Measurements from ENCODE around the gene POGZ.

Gene POGZ

GRCh38 chr1:151492120-151492519, 32.8 kb upstream of the POGZ start:
- no peak for TF ChIP-seq GATA3 (IDR thresholded peaks at IDR 0.05; ENCODE audit: low read depth, low read length)
- no peak for TF ChIP-seq GATA2 (IDR thresholded peaks at IDR 0.05; ENCODE audit: low read depth, low read length)

- no peak for TF ChIP-seq GATA3 (IDR thresholded peaks at IDR 0.05; ENCODE audit: low read depth, low read length)
- no peak for TF ChIP-seq GATA2 (IDR thresholded peaks at IDR 0.05; ENCODE audit: low read depth, low read length)
Observed at GRCh38 chr1:151491641-151492040, 32.3 kb upstream of the POGZ start.

- TF ChIP-seq GATA3 (IDR thresholded peaks at IDR 0.05; ENCODE audit: low read depth, low read length) (no peak), GATA2 (IDR thresholded peaks at IDR 0.05; ENCODE audit: low read depth, low read length) (no peak)
Observed at GRCh38 chr1:151486557-151486956, 27.3 kb upstream of the POGZ start.

- TF ChIP-seq GATA3 (IDR thresholded peaks at IDR 0.05; ENCODE audit: low read depth, low read length) = no peak
- no peak for TF ChIP-seq GATA2 (IDR thresholded peaks at IDR 0.05; ENCODE audit: low read depth, low read length)
Observed at GRCh38 chr1:151485685-151486255, 26.5 kb upstream of the POGZ start.

GRCh38 chr1:151482017-151482416, 22.7 kb upstream of the POGZ start:
- TF ChIP-seq GATA2 (IDR thresholded peaks at IDR 0.05; ENCODE audit: low read depth, low read length) = no peak
- no peak for TF ChIP-seq GATA3 (IDR thresholded peaks at IDR 0.05; ENCODE audit: low read depth, low read length)

GRCh38 chr1:151479462-151479861, 20.2 kb upstream of the POGZ start:
- no peak for TF ChIP-seq GATA2 (IDR thresholded peaks at IDR 0.05; ENCODE audit: low read depth, low read length)

- TF ChIP-seq GATA2 (IDR thresholded peaks at IDR 0.05; ENCODE audit: low read depth, low read length) (no peak), GATA3 (IDR thresholded peaks at IDR 0.05; ENCODE audit: low read depth, low read length) (no peak)
Observed at GRCh38 chr1:151478923-151479322, 19.6 kb upstream of the POGZ start.

- TF ChIP-seq GATA2 (IDR thresholded peaks at IDR 0.05; ENCODE audit: low read depth, low read length) (no peak), GATA3 (IDR thresholded peaks at IDR 0.05; ENCODE audit: low read depth, low read length) (no peak)
Observed at GRCh38 chr1:151478140-151478812, 19.0 kb upstream of the POGZ start.

- TF ChIP-seq GATA3 (IDR thresholded peaks at IDR 0.05; ENCODE audit: low read depth, low read length) (no peak), GATA2 (IDR thresholded peaks at IDR 0.05; ENCODE audit: low read depth, low read length) (no peak)
Observed at GRCh38 chr1:151477066-151477465, 17.8 kb upstream of the POGZ start.

- no peak for TF ChIP-seq GATA3 (IDR thresholded peaks at IDR 0.05; ENCODE audit: low read depth, low read length)
- TF ChIP-seq GATA2 (IDR thresholded peaks at IDR 0.05; ENCODE audit: low read depth, low read length) = no peak
Observed at GRCh38 chr1:151476083-151476482, 16.8 kb upstream of the POGZ start.

- TF ChIP-seq GATA2 (IDR thresholded peaks at IDR 0.05; ENCODE audit: low read depth, low read length) (no peak), GATA3 (IDR thresholded peaks at IDR 0.05; ENCODE audit: low read depth, low read length) (no peak)
Observed at GRCh38 chr1:151475175-151475574, 15.9 kb upstream of the POGZ start.

GRCh38 chr1:151474745-151475144, 15.5 kb upstream of the POGZ start:
- TF ChIP-seq GATA3 (IDR thresholded peaks at IDR 0.05; ENCODE audit: low read depth, low read length) = no peak
- TF ChIP-seq GATA2 (IDR thresholded peaks at IDR 0.05; ENCODE audit: low read depth, low read length) = no peak

GRCh38 chr1:151472856-151473731, 13.8 kb upstream of the POGZ start:
- no peak for TF ChIP-seq GATA2 (IDR thresholded peaks at IDR 0.05; ENCODE audit: low read depth, low read length)
- TF ChIP-seq GATA3 (IDR thresholded peaks at IDR 0.05; ENCODE audit: low read depth, low read length) = no peak

- TF ChIP-seq GATA2 (IDR thresholded peaks at IDR 0.05; ENCODE audit: low read depth, low read length) = no peak
- no peak for TF ChIP-seq GATA3 (IDR thresholded peaks at IDR 0.05; ENCODE audit: low read depth, low read length)
Observed at GRCh38 chr1:151465026-151465425, 5.7 kb upstream of the POGZ start.

GRCh38 chr1:151461694-151462093, 2.4 kb upstream of the POGZ start:
- TF ChIP-seq GATA3 (IDR thresholded peaks at IDR 0.05; ENCODE audit: low read depth, low read length) (no peak), GATA2 (IDR thresholded peaks at IDR 0.05; ENCODE audit: low read depth, low read length) (no peak)
